Measurements from ENCODE around the gene CMC1.

CMC1 gene

GRCh38 chr3:28308196-28308595 is 66.8 kb downstream of the CMC1 start:
- FAIRE-seq = peak; percentile 13

- FAIRE-seq = no peak
Observed at GRCh38 chr3:28315711-28316110, 74.3 kb downstream of the CMC1 start.

- FAIRE-seq = no peak
Observed at GRCh38 chr3:28316226-28316625, 74.8 kb downstream of the CMC1 start.

GRCh38 chr3:28317438-28318022 is 76.1 kb downstream of the CMC1 start:
- FAIRE-seq = peak; percentile 98

GRCh38 chr3:28320981-28321380 is 79.6 kb downstream of the CMC1 start:
- no peak for FAIRE-seq

GRCh38 chr3:28322464-28322863 is 81.0 kb downstream of the CMC1 start:
- FAIRE-seq = no peak

- FAIRE-seq = no peak
Observed at GRCh38 chr3:28326458-28326926, 85.1 kb downstream of the CMC1 start.

GRCh38 chr3:28328188-28329151 is 87.1 kb downstream of the CMC1 start:
- FAIRE-seq = peak; percentile 99

GRCh38 chr3:28334552-28334951 is 93.1 kb downstream of the CMC1 start:
- FAIRE-seq = peak; percentile 53

- FAIRE-seq = no peak
Observed at GRCh38 chr3:28335246-28335645, 93.8 kb downstream of the CMC1 start.

GRCh38 chr3:28337230-28337629 is 95.8 kb downstream of the CMC1 start:
- FAIRE-seq = no peak

- no peak for FAIRE-seq
Observed at GRCh38 chr3:28343144-28343543, 101.7 kb downstream of the CMC1 start.

GRCh38 chr3:28345690-28346089 is 104.3 kb downstream of the CMC1 start:
- FAIRE-seq = peak; percentile 5

GRCh38 chr3:28347374-28348264 is 106.2 kb downstream of the CMC1 start:
- FAIRE-seq = peak; percentile 85

- FAIRE-seq = no peak
Observed at GRCh38 chr3:28348265-28348628, 106.8 kb downstream of the CMC1 start.

- no peak for FAIRE-seq
Observed at GRCh38 chr3:28348629-28349468, 107.4 kb downstream of the CMC1 start, which contains the start of the genes AZI2 and ZCWPW2. Gene AZI2 (minus strand): TSS chr3:28348824. CDS start chr3:28340617, 8,207 bp downstream. Gene ZCWPW2 (plus strand): TSS chr3:28348721. CDS start chr3:28413069, 64,348 bp downstream.

- FAIRE-seq = peak; percentile 13
Observed at GRCh38 chr3:28349469-28350000, 108.1 kb downstream of the CMC1 start.
